Endodermal cell (in vitro differentiated cells): Measurements from ENCODE around the gene IGSF21. TPM values are rescaled to one million over a fixed set of nuclear protein-coding genes. Genes with fewer than 3 reads are reported as not detected.

Source experiments
- DNase-seq: peaks from one replicate; pipeline ENCODE4 v3.0.0-alpha.2; 2017
- H3K27ac ChIP-seq: 2 replicates; pipeline ENCODE4 v1.5.1; 2013; ENCODE audit warnings: mild to moderate bottlenecking, low read depth, low read length, moderate library complexity
- H3K27me3 ChIP-seq: 2 replicates; pipeline ENCODE4 v1.6.1; 2013; ENCODE audit warnings: mild to moderate bottlenecking, low read length, moderate library complexity; ENCODE audit not compliant: insufficient read depth, control insufficient read depth, poor library complexity, severe bottlenecking
- H3K36me3 ChIP-seq: 2 replicates; pipeline ENCODE4 v1.7.0; 2013; ENCODE audit warnings: mild to moderate bottlenecking, low read length, moderate library complexity; ENCODE audit not compliant: control insufficient read depth, insufficient read depth
- H3K4me1 ChIP-seq: one replicate; pipeline ENCODE4 v1.7.0; 2013; ENCODE audit warnings: low read length; ENCODE audit not compliant: control insufficient read depth, insufficient read depth
- H3K4me3 ChIP-seq: 2 replicates; pipeline ENCODE4 v1.5.1; 2013; ENCODE audit warnings: mild to moderate bottlenecking, low read length, moderate library complexity
- H3K9ac ChIP-seq: 2 replicates; pipeline ENCODE4 v1.6.1; 2013; ENCODE audit warnings: mild to moderate bottlenecking, low read length, moderate library complexity; ENCODE audit not compliant: poor library complexity, severe bottlenecking; ENCODE audit errors: extremely low read depth
- H3K9me3 ChIP-seq: 2 replicates; pipeline ENCODE4 v1.6.1; 2013; ENCODE audit warnings: mild to moderate bottlenecking, low read length, moderate library complexity; ENCODE audit not compliant: control insufficient read depth
- H3K27ac Mint-ChIP-seq: 2 replicates; pipeline ENCODE4 v1.8.0; 2020; ENCODE audit warnings: mixed read lengths
- H3K27me3 Mint-ChIP-seq: 2 replicates; pipeline ENCODE4 v1.8.0; 2021; ENCODE audit warnings: mild to moderate bottlenecking, mixed read lengths; ENCODE audit not compliant: insufficient read depth
- H3K36me3 Mint-ChIP-seq: 2 replicates; pipeline ENCODE4 v1.8.0; 2020; ENCODE audit warnings: low read depth, mixed read lengths
- H3K4me1 Mint-ChIP-seq: 2 replicates; pipeline ENCODE4 v1.8.0; 2020; ENCODE audit warnings: mixed read lengths
- H3K4me3 Mint-ChIP-seq: 2 replicates; pipeline ENCODE4 v1.8.0; 2020; ENCODE audit warnings: mild to moderate bottlenecking, moderate library complexity, mixed read lengths
- H3K9me3 Mint-ChIP-seq: 2 replicates; pipeline ENCODE4 v1.8.0; 2020; ENCODE audit warnings: mild to moderate bottlenecking, mixed read lengths
- WGBS, 2 experiments: methylation state at CpG; one replicate each; pipeline versions ENCODE4 v1.1.5 to v1.1.7; 2013; ENCODE audit warnings: missing lambda C conversion rate in 2 of 2, mixed read lengths in 1 of 2; ENCODE audit not compliant: insufficient coverage in 1 of 2, insufficient read length in 1 of 2; 5-methylcytosine and 5-hydroxymethylcytosine counted together
- total RNA-seq, 2 donors: library from RNA; stranded (reverse); fragmentation: NEBNext Ultra II Directional in 1 of 2; extraction: Animal tissue kit (Norgen Biotek cat#: 25700) in 1 of 2; gene quantifications; 2 replicates in 1 of 2; 3 replicates in 1 of 2; pipeline ENCODE4 v1.2.1, GENCODE V29; 2021
- TF ChIP-seq, protein P1 (sequence below): fragments of 200-600 bp; sonication (generic); conservative IDR thresholded peaks from 2 replicates; pipeline ENCODE4 v1.5.0; 2021; ENCODE audit warnings: antibody characterized with exemption, mild to moderate bottlenecking

IGSF21 gene
- total RNA-seq, 2 donors from 2014 or later = 1.3 to 1.7 TPM

DNA sequence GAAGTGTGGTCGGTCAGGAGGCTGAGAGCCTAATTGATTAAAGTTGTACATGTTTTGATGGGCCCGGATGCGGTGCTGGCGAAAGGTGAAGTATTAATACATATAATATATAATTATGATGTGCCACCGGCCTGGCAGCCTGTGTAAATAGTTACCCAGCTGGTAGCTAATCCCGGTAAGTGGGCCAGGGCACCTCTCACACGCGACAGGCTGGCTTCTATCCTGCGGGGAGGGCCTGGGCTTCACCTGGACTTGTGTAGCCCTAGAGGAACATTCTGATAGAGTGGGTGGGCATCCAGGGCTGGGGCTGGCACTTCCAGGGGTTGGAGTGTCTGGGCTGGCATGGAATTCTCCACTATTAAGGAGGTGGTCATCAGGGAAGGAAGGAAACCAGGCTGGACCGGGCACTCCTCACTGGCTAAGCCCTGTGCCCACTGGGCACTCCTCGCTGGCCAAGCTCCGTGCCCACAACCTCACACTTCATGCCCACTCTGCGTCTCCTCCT, 48.3 kb downstream of the IGSF21 start:
- no peaks in the 10 kb centered on the region for H3K9me3 Mint-ChIP-seq
- 95 to 100% methylated on average over 1 to 12 of the region's 13 CpGs for WGBS, 2 experiments
- no peak overlapping the region for H3K27ac Mint-ChIP-seq
- TF ChIP-seq, protein P1, sequence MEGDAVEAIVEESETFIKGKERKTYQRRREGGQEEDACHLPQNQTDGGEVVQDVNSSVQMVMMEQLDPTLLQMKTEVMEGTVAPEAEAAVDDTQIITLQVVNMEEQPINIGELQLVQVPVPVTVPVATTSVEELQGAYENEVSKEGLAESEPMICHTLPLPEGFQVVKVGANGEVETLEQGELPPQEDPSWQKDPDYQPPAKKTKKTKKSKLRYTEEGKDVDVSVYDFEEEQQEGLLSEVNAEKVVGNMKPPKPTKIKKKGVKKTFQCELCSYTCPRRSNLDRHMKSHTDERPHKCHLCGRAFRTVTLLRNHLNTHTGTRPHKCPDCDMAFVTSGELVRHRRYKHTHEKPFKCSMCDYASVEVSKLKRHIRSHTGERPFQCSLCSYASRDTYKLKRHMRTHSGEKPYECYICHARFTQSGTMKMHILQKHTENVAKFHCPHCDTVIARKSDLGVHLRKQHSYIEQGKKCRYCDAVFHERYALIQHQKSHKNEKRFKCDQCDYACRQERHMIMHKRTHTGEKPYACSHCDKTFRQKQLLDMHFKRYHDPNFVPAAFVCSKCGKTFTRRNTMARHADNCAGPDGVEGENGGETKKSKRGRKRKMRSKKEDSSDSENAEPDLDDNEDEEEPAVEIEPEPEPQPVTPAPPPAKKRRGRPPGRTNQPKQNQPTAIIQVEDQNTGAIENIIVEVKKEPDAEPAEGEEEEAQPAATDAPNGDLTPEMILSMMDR = no peak
- no peak for DNase-seq
- H3K4me3 Mint-ChIP-seq = no peak overlapping the region
- Histone ChIP-seq H3K27me3 (no peaks in the 10 kb centered on the region), H3K9ac (no peak overlapping the region), H3K27ac (no peak overlapping the region), H3K4me1 (no peaks in the 10 kb centered on the region), H3K4me3 (no peak overlapping the region), H3K9me3 (no peaks in the 10 kb centered on the region), H3K36me3 (no peaks in the 10 kb centered on the region)
- H3K36me3 Mint-ChIP-seq = no peaks in the 10 kb centered on the region
- no peaks in the 10 kb centered on the region for H3K4me1 Mint-ChIP-seq
- H3K27me3 Mint-ChIP-seq = peaks cover 23% of the 10 kb centered on the region

GRCh38 chr1:18157352-18157751, 49.8 kb downstream of the IGSF21 start:
- Mint-ChIP-seq H3K36me3 (no peaks in the 10 kb centered on the region), H3K4me3 (no peak overlapping the region), H3K9me3 (no peaks in the 10 kb centered on the region), H3K27ac (no peak overlapping the region), H3K4me1 (no peaks in the 10 kb centered on the region), H3K27me3 (peaks cover 23% of the 10 kb centered on the region)
- no peak overlapping the region for H3K4me3 ChIP-seq
- no peaks in the 10 kb centered on the region for H3K9me3 ChIP-seq
- no peak for DNase-seq
- no peak overlapping the region for H3K27ac ChIP-seq
- peaks cover 1% of the 10 kb centered on the region for H3K27me3 ChIP-seq
- TF ChIP-seq, protein P1 = no peak
- no peaks in the 10 kb centered on the region for H3K4me1 ChIP-seq
- 93 to 94% methylated on average over 5 to 10 of the region's 10 CpGs for WGBS, 2 experiments
- H3K36me3 ChIP-seq = no peaks in the 10 kb centered on the region
- no peak overlapping the region for H3K9ac ChIP-seq

GRCh38 chr1:18157968-18158367, 50.4 kb downstream of the IGSF21 start:
- no peak overlapping the region for H3K4me3 ChIP-seq
- no peak overlapping the region for H3K27ac ChIP-seq
- no peaks in the 10 kb centered on the region for H3K4me1 ChIP-seq
- H3K4me1 Mint-ChIP-seq = no peaks in the 10 kb centered on the region
- peaks cover 26% of the 10 kb centered on the region for H3K27me3 Mint-ChIP-seq
- no peaks in the 10 kb centered on the region for H3K9me3 Mint-ChIP-seq
- no peaks in the 10 kb centered on the region for H3K36me3 ChIP-seq
- no peaks in the 10 kb centered on the region for H3K9me3 ChIP-seq
- peaks cover 7% of the 10 kb centered on the region for H3K27me3 ChIP-seq
- no peak overlapping the region for H3K4me3 Mint-ChIP-seq
- TF ChIP-seq, protein P1 = no peak
- H3K27ac Mint-ChIP-seq = no peak overlapping the region
- DNase-seq = no peak
- no peaks in the 10 kb centered on the region for H3K36me3 Mint-ChIP-seq
- no peak overlapping the region for H3K9ac ChIP-seq
- WGBS, 2 experiments = 88% methylated on average over 4 to 7 of the region's 7 CpGs
